Ascending aorta (tissue), 2 donors: ENCODE results near the gene WFDC8. TPM values are rescaled to one million over a fixed set of nuclear protein-coding genes. Genes with fewer than 3 reads are reported as not detected.

Experiments
- DNase-seq, 2 donors: peaks; one replicate each; pipeline ENCODE4 v3.0.0-alpha.2; 2019; ENCODE audit warnings: low spot score in 2 of 2
- H3K27ac ChIP-seq, 2 donors: fragments of 200-600 bp; sonication (generic); one replicate each; pipeline ENCODE4 v1.5.1; 2016 to 2017; ENCODE audit warnings: mild to moderate bottlenecking in 1 of 2
- H3K27me3 ChIP-seq: fragments of 200-600 bp; sonication (generic); one replicate; pipeline ENCODE4 v1.5.1; 2017
- H3K36me3 ChIP-seq, 2 donors: fragments of 200-600 bp; sonication (generic); one replicate each; pipeline ENCODE4 v1.5.1; 2016
- H3K4me1 ChIP-seq, 2 donors: fragments of 200-600 bp; sonication (generic); one replicate each; pipeline ENCODE4 v1.5.1; 2016 to 2017; ENCODE audit warnings: mild to moderate bottlenecking in 1 of 2
- H3K4me3 ChIP-seq, 2 donors: fragments of 200-600 bp; sonication (generic); one replicate each; pipeline ENCODE4 v1.5.1; 2016 to 2017; ENCODE audit warnings: mild to moderate bottlenecking in 1 of 2
- H3K9me3 ChIP-seq, 2 donors: fragments of 200-600 bp; sonication (generic); one replicate each; pipeline ENCODE4 v1.5.1; 2016
- CTCF ChIP-seq, 3 experiments: fragments of 200-600 bp in 2 of 3; fragments of 450-650 bp in 1 of 3; sonication (generic) in 2 of 3; IDR thresholded peaks; one replicate each; pipeline ENCODE4 v1.5.1; 2016 to 2019; ENCODE audit warnings: antibody characterized with exemption in 3 of 3, mild to moderate bottlenecking in 1 of 3, moderate library complexity in 1 of 3
- intact Hi-C: fragments of 100-400 bp; cut with DNase I; formaldehyde crosslinking; loops from one replicate; pipeline ENCODE4 v1.15.1; 2023
- total RNA-seq: library from RNA; depleted of rRNA; stranded (reverse); fragments of >200 nt; gene quantifications from one replicate; pipeline ENCODE4 v1.1.0, GENCODE V29; 2016

Gene WFDC8
- total RNA-seq, 1 donor from 2014 or later, result not detected

GRCh38 chr20:45508068-45508886, 70.8 kb downstream of the WFDC8 start:
- TF ChIP-seq CTCF (IDR thresholded peaks at IDR 0.05), result no peak
- Histone ChIP-seq H3K4me3 (no peak overlapping the region), H3K4me1 (no peaks in the 10 kb centered on the region), H3K9me3 (no peaks in the 10 kb centered on the region), H3K36me3 (no peaks in the 10 kb centered on the region), H3K27ac (no peak overlapping the region), H3K27me3 (no peaks in the 10 kb centered on the region)
- DNase-seq, result no peak
- intact Hi-C loops, result no loop called here

DNA sequence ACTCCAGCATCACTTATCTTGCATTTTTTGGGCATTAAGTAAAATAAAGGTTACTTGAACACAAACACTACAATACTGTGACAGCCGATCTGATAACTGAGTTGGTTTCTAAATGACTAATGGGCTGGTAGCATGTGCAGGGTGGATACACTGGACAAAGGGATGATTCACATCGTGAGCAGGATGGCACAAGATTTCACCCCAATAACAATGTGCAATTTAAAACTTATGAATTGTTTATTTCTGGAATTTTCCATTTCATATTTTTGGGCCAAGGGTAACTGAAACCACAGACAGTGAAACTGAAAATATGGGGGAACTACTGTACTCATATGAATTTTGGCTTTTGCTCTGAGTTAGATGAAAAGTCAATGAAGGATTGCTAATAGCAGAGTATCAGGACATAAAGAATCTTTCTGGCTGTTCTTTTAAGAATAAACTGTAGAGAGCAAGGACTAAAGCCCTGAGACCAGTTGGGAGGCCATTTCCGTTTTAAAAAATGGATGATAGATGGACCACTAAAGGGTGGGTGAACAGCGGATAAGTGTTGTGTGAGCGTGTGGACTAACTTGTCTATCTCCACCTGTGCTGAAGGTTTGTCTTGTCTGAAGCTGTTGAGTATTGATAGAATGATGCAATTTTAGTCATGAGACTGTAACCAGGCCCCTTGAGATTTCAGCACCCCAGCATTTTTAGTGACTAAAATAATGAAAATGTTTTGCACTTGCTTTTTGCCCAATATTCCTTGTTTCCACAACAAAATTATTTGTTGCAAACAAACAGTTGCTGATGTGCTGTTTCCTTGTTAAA, 71.9 kb downstream of the WFDC8 start:
- no peak for TF ChIP-seq CTCF (IDR thresholded peaks at IDR 0.05)
- no peak for DNase-seq
- Histone ChIP-seq H3K36me3 (no peaks in the 10 kb centered on the region), H3K4me3 (no peak overlapping the region), H3K9me3 (no peaks in the 10 kb centered on the region), H3K27me3 (no peaks in the 10 kb centered on the region), H3K27ac (no peak overlapping the region), H3K4me1 (no peaks in the 10 kb centered on the region)
- intact Hi-C loops, result no loop called here

GRCh38 chr20:45506398-45506797, 72.7 kb downstream of the WFDC8 start:
- Histone ChIP-seq H3K36me3 (no peaks in the 10 kb centered on the region), H3K9me3 (no peaks in the 10 kb centered on the region), H3K27me3 (no peaks in the 10 kb centered on the region), H3K4me1 (no peaks in the 10 kb centered on the region), H3K27ac (no peak overlapping the region), H3K4me3 (no peak overlapping the region)
- DNase-seq, result no peak
- intact Hi-C loops, result no loop called here
- TF ChIP-seq CTCF (IDR thresholded peaks at IDR 0.05), result no peak

DNA sequence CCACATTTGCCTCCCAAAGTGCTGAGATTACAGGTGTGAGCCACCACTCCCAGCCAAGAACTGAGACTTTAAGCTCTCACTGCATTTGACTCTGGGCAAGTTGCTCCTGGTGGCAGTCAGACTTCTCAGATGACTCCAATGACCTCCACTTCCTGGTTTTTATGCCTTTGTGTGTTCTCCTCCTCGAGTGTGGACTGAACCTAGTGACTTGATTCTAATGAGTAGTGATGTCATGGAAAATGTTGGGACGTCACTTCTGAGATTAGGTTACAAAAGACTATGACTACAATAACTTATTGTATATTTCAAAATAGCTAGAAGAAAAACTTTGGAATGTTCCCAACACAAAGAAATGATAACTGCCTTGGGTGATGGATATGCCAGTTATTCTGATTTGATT, 75.7 kb downstream of the WFDC8 start:
- DNase-seq, result no peak
- no peaks in the 10 kb centered on the region for H3K27me3 ChIP-seq
- H3K4me3 ChIP-seq, result no peak overlapping the region
- no peak for TF ChIP-seq CTCF (IDR thresholded peaks at IDR 0.05)
- no peaks in the 10 kb centered on the region for H3K4me1 ChIP-seq
- no peaks in the 10 kb centered on the region for H3K9me3 ChIP-seq
- H3K36me3 ChIP-seq, result no peaks in the 10 kb centered on the region
- H3K27ac ChIP-seq, result no peak overlapping the region
- intact Hi-C loops, result no loop called here

- H3K4me1 ChIP-seq, result no peaks in the 10 kb centered on the region
- H3K4me3 ChIP-seq, result no peak overlapping the region
- intact Hi-C loops, result no loop called here
- no peaks in the 10 kb centered on the region for H3K9me3 ChIP-seq
- TF ChIP-seq CTCF (IDR thresholded peaks at IDR 0.05), result no peak
- no peak overlapping the region for H3K27ac ChIP-seq
- no peaks in the 10 kb centered on the region for H3K27me3 ChIP-seq
- DNase-seq, result no peak
- H3K36me3 ChIP-seq, result no peaks in the 10 kb centered on the region
These were observed 76.5 kb downstream of the WFDC8 start for GRCh38 chr20:45502561-45502960.

Other genes starting within 250 kb of the WFDC8 start
- gene SDC4, start 230.9 kb downstream of the WFDC8 start, total RNA-seq, result 63.8 TPM
- 27.4 TPM for gene SYS1, start 216.1 kb downstream of the WFDC8 start, total RNA-seq
- not detected for gene TP53TG5, start 201.0 kb downstream of the WFDC8 start, total RNA-seq
- gene DBNDD2, start 171.0 kb downstream of the WFDC8 start, total RNA-seq, result 100 TPM
- gene PIGT, start 163.1 kb downstream of the WFDC8 start, total RNA-seq, result 142 TPM
- gene WFDC2, start 109.5 kb downstream of the WFDC8 start, total RNA-seq, result 32.5 TPM
- not detected for gene SPINT3, start 63.7 kb downstream of the WFDC8 start, total RNA-seq
- not detected for gene WFDC6, start 39.8 kb downstream of the WFDC8 start, total RNA-seq
- not detected for gene EPPIN, start 31.9 kb downstream of the WFDC8 start, total RNA-seq
- gene WFDC10A, start 50.5 kb upstream of the WFDC8 start, total RNA-seq, result not detected
- not detected for gene WFDC9, start 52.0 kb upstream of the WFDC8 start, total RNA-seq
- not detected for gene WFDC11, start 91.0 kb upstream of the WFDC8 start, total RNA-seq
- not detected for gene WFDC13, start 122.8 kb upstream of the WFDC8 start, total RNA-seq
- not detected for gene WFDC10B, start 125.7 kb upstream of the WFDC8 start, total RNA-seq
- gene SPINT4, start 143.1 kb upstream of the WFDC8 start, total RNA-seq, result not detected
- not detected for gene WFDC3, start 212.6 kb upstream of the WFDC8 start, total RNA-seq
- gene DNTTIP1, start 212.7 kb upstream of the WFDC8 start, total RNA-seq, result 4.6 TPM
- gene UBE2C, start 233.4 kb upstream of the WFDC8 start, total RNA-seq, result not detected
- gene TNNC2, start 248.0 kb upstream of the WFDC8 start, total RNA-seq, result not detected